Activated CD8-positive, alpha-beta memory T cell treated with anti-CD3 and anti-CD28 coated beads, Interleukin-2, amount 50 U/mL, for 1 hour (primary cell): ENCODE results near the gene ISG20.
"Not testable (repeated sequence)": the region's sequence is repeated elsewhere in the genome, so short reads cannot be mapped to it uniquely, and the experiment has no call there.

Experiments used
- DNase-seq: peaks from one replicate; pipeline ENCODE4 v3.0.0-alpha.2; 2020; ENCODE audit errors: extremely low read depth

Gene ISG20

DNA sequence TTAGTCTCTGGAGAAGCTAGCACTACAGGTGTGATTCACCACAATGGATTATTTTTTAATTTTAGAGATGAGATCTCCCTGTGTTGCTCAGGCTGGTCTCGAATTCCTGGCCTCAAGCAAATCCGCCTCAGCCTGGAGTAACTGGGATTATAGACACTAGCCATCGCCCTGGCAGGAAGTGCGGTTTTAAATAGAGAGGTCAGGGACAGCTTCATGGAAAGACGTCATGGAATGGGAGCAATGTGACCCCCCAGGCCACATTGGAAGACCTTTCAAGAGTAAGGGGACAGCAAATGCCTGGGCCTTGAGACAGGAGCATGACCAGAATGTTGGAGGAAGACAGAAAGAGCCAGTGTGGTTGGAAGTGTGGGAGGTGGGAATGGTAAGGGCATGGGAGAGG is 2.2 kb upstream of the ISG20 start:
- DNase-seq, result no peak

DNA sequence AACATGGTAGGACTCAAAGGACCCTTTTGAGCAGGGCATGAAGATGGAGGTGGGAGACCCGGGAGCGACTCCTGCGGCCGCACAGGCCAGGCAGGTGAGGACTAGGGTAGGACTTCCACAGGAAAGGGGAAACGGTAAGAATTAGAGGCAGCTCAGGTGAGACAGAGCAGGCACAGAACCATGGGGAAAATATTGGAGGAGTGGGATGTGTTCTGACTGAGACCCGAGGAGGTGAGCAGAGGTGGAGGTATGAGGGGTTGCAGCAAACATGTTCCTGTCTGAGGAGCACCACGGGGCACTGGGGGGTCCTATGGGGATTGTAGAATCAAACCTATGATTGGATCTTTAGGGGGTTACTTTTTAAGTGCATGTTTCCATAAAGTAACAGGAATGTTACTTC is 1.4 kb upstream of the ISG20 start:
- DNase-seq, result no peak

DNA sequence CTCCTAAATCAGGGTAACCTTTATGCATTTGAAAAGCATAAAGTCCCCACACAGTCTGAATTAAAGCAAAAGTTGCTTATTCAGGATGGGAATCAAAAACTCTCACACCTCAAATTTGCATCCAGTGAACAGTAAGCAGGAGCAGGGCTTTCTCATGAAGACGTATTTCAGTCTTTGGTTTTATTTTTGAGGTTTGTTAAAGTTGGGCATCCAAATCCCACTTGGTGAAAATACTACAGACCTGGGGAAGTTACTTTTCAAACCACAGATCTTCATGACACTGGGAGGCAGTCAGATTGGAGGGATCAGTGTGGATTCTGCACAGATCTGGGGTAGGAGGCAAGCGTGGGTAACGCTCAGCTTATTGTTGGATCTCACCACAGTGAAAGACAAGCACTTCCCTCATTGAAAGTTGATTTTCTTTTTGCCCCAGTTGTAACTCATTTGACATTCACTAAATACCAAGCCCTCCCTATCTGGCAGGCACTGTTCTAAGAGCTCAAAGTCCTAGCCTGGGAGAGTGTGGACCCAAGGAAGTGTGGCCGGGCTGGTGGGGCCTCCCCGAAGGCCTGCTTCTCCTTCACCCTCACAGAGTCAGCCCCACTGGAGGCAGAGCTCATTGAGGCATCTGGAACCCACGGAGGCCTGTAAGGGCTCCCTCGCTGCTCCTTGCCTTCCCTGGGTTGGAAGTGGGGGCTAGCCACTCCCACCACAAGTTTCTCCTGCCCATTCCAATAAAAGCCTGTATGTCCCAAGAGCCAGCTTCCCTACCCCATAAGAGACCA is 783 bp upstream of the ISG20 start:
- DNase-seq, result no peak

DNA sequence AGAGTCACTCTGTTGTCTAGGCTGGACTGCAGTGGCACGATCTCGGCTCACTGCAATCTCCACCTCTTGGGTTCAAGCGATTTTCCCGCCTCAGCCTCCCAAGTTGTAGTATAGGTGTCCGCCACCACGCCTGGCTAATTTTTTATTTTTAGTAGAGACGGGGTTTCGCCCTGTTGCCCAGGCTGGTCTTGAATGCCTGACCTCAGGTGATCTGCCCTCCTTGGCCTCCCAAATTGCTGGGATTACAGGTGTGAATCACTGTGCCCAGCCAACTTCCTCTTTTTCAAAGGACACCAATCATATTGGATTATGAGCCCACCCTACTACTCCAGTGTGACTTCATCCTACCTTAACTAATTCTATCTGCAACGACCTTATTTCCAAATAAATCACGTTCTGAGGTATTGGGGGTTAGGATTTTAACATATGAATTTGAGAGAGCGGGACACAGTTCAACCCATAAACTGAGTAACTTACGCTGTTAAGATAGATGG is 3.2 kb downstream of the ISG20 start:
- no peak for DNase-seq

DNA sequence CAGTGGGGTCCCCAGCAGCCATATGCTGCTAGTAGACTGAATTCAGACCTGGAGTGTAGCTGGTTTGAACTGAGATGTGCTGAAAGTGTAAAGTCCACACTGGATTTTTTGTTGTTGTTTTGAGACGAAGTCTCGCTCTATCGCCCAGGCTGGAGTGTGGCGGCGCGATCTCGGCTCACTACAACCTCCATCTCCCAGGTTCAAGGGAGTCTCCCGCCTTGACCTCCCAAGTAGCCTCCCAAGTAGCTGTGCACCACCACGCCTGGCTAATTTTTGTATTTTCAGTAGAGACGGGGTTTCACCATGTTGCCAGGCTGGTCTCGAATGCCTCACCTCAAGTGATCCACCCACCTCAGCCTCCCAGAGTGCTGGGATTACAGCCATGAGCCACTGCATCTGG is 3.7 kb downstream of the ISG20 start:
- not testable (repeated sequence) for DNase-seq

DNA sequence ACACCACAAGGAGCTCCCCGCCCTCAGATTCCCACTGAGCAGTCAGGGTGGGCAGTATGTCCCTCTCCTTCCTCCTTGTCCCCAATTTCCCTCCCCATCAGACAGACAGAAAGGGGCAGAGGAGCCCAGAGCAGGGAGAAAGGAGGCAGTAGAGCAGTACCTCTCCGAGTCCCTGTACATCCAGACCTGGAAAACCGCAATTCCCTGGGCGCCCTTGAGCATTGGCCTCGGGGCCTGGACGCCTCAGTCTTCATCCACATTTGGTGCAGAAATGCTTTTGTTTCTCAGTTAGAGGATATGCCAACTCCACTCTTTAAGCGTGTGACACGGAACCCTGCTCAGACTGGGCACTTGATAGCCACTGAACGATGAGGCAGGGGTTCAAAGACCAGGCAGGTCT is 5.9 kb downstream of the ISG20 start:
- DNase-seq, result no peak

DNA sequence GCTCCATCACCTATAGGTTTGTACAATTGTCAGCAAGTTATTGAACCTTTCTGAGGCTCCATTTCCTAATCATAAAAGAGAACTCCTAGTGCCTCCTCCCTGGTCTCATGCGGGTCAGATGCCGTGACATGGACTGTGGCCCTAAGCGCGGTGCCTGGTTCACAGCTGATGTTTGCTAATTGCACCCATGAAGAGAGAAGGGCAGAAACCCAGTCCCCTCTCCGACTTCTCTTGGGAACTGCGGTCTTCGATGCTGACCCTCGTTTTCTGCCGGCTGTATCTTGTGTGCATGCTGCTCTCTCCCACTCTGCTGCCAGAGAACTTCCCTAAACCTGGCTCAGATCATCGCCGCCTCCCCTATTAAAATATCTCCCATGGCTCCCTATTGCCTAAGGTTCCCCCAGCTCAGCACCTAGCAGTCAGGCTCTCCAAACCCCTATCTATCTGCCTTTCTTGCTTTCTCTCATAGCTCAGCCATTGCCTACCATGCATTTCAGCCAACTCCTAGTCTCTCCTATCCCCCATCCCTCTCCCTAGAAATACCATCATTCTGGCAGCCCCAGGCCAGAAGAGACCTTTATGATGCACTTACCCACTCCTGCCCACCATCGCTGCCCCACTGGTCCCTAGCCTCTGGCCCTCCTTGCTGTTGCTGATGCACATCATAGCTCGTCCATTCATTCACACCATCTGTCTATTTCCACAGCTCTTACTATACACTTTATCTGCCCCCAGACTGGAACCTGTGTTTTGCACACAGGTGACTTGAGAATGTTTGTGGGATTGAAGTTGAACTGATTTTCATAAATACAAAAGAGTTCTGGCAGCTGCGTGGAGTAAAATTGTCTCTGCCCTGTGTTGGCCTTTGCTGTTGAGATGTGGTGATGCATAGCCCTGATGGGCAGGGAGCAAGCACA is 6.6 kb downstream of the ISG20 start:
- no peak for DNase-seq

DNA sequence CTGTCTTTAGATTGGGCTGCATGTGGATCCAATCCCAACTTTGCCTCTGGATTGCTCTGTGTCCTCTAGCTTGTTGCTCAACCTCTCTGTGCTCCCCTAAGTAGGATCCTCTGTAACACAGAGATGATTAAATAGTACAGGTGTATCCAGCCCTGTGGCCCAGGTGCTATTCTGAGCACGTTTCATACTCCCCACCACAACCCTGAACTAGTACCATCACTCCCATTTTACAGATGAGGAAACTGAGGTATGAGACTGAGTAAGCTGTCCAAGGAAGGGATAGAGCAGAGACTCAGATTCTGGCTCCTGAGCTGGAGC is 7.2 kb downstream of the ISG20 start:
- DNase-seq, result no peak

DNA sequence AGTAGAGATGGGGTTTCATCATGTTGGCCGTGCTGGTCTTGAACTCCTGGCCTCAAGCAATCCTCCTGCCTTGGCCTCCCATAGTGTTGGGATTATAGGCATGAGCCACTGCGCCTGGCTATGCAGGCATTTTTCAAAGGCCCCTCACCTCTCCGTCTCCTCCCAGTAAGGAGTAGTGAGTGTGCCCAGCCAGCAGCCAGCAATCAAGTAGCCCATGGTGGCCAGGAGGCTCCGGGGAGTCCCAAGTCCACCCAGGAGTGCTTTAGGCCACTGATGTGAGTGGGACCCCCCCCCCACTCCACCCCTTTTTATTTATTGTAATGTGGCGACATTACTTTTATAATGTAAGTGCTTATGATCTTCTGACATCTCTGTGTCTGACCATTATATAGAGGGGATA is 8.1 kb downstream of the ISG20 start:
- DNase-seq, result no peak

DNA sequence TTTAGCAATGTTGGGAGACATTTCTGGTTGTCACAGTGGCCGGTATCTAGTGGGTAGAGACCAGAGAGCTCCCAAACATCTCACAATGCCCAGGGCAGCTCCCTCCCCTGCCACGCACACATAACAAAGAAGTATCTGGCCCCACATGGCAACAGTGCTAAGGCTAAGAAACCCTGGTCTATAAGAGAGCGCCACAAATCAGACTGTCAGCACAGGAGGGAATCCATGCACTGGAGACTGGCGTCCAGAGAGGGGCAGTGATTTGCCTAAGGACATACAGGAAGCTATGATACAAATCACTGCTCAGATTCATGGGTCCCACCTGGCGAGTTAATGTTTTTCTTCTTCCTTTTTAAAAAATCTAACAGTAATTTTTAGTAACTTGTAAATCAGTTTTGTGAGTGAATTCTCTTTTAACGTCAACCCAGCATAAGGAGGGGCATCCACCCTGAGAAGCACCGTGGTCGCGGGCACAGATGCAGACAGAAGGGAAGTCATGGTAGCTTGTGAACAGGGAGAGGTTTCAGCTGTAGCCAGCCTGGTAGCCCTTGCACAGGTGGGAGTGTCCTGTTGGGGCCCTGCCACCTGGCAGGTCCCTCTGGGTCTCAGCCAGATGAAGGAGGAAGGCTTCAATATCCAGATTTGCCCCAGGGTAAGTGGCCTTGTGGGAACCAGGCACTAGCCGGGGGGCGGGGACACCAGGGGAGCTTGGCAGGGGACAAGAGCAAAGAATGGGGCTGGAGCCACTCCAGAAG is 8.7 kb downstream of the ISG20 start:
- DNase-seq, result no peak

DNA sequence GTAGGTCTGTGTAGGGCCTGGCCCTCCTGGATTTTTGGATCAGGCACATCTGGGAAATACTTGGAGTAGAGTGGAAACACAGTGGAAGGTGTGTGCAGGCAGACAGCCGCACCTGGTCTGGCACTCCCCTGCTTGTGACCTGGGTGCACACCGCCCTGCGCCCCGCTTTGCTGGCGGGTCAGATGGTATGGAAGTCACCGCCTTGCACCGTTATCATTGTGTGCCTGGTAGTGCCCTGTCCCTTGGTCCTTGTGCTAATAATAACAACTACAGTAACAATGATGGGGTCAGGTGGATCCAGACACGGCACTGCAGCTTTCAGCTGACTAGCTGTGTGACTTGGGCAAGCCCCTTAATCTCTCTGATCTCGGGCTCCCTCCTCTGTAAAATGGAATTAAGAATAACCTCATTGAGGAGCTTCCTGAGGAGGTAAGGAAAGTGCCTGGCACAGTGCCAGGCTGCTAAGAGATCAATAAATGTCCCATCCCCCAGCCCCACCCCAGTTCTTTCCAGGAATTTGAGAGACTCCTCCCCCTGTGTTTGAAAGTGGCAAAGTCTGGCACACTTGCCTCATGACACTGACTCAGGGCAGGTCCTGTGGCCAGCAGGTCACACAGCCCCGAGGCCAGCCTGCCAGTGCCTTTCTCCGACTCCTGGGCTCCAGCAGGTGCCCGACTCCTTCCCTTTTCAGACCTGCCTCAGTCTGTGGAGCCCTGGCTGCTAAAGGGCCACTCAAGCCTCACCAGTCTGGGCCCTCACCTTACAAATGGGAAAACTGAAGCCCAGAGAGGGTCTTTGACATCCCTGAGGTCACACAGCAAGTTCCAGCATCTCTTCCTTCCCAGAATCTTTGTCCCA is 9.8 kb downstream of the ISG20 start:
- no peak for DNase-seq

DNA sequence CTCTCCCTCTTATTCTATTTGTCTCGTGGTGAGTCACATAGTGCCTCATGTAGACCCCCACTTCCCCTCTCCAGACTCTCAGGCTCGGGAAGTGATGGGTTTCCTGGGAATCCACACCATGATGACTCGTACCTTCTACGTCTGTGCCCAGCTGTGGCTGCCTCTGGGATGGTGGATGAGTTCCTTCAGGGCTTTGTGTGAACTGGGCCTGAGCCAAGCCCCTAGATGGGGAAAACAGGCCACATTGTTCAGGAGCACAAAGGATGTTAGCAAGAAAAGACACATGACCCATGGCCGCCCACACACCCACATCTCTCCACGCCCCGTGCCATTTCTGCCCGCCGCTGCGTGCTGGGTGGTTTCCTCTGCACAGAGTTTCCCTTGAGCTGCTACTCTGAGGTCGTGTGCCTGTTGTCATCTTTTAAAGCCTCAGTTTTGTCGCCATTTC is 10.5 kb downstream of the ISG20 start:
- DNase-seq, result no peak

DNA sequence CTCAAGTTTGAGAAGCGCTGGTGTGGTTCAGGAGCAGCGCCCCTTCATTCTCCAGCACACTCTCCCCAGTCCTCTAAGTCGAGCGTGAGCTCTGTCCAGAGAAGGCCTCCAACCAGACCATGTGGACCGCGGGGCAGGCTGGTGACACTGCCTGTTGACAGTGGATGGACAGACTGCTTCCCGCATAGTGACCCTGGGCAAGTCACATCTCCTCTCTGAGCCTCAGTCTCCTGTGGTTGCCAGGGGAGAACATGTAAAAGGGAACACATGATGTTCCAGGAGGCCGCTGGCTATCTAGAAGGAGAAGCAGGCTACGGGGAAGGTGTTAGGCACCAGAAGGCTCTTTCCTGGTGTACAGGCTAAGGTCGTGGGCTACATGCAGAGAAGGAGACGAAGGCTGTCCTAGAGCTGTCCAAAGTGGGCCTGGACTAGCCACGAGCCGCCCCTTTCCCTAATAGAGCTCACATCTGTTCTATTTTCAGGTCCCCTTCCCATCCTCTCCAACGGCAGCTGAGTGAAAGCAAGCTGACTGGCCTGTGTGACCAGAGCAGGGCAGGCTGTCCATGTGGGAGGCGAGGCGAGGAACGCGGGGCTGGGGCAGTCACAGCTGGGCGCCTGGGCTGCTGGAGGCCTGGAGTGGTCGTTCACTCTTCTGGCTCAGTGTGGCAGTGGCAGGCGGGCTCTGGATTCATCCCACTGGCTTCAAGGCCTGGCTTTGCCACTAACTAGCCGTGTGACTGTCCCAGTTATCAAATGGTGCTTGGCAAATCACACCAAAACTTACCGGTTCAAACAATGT is 11.1 kb downstream of the ISG20 start:
- no peak for DNase-seq

DNA sequence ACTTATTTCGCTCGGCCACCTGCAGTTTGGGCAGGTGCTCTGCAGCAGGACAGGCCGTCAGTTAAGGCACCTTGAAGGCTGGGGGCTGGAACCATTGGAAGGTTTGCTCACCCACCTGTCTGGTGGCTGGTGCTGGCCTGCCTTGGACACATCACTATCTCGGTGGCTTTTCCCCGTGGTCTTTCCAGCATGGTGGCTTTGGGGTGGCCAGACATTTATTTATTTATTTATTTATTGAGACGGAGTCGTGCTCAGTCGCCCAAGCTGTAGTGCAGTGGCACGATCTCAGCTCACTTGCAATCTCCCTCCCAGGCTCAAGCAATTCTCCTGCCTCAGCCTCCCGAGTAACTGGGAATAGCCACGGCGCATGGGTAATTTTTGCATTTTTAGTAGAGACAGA is 11.7 kb downstream of the ISG20 start:
- DNase-seq, result no peak

DNA sequence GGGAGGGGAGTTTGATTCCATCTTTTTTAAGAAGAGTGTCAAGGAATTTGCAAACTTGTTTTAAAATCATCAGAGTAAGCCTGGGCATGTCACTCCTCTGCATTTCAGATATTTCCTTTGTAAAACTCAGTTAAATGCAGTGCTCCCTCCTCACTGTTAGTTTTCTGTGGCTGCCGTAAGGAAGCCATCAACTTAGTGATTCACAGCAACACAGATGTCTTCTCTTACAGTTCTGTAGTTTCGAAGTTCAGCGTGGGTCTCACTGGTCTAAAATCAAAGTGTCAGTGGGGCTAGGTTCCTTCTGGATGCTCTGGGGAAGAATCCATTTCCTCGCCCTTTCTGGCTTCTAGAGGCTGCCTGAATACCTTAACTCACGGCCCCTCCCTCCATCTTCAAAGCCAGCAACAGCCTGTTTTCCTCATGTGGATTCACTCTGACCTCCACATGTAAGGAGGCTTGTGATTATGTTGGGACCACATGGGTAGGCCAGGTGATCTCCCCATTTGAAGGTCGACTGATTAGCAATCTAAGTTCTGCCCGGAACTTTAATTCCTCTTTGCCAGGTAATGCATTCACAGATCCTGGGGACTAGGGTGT is 12.4 kb downstream of the ISG20 start:
- no peak for DNase-seq

DNA sequence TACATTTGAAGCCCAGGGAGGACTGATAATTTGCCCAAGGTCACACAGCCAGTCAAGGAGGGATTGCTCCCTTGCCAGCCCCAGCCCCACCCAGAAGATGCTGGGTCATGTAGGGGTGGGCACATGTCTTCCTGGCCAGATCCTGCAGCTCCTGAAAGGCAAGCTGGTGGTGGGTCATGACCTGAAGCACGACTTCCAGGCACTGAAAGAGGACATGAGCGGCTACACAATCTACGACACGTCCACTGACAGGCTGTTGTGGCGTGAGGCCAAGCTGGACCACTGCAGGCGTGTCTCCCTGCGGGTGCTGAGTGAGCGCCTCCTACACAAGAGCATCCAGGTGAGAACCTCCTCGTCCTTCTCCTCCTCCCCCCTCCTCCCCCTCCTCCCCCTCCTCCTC is 13.2 kb downstream of the ISG20 start:
- no peak for DNase-seq

DNA sequence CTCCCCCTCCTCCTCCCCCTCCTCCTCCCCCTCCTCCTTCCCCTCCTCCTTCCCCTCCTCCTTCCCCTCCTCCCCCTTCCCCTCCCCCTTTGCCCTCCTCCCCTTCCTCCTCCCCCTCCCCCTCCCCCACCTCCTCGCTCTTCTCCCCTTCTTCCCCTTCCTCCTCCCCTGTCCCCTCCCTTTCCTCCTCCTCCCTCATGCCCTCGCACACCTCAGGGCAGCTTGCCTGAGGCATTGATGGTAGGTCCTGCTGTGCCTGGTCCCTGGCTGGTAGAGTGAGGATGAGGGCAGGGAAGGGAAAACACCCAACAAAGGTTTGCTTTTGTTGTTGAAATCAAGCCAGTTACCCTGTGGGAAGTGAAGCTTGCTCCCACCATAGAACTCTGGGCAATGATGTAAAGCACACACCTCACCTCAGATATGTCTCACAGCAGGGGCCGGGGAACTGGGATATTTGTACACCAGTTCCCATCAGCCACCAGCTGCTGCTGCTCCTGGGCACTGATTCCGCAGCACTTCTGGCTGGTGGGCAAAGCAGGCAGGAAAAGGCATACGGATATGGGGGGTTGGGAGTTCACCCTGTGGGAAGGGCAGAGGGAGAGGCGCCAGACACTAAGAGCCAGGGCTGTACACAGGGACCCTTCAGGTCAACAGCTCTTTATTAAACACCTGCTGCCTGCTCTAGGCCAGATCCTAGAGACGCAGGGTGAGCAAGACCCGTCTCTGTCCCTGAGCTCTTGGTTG is 13.8 kb downstream of the ISG20 start:
- no peak for DNase-seq

DNA sequence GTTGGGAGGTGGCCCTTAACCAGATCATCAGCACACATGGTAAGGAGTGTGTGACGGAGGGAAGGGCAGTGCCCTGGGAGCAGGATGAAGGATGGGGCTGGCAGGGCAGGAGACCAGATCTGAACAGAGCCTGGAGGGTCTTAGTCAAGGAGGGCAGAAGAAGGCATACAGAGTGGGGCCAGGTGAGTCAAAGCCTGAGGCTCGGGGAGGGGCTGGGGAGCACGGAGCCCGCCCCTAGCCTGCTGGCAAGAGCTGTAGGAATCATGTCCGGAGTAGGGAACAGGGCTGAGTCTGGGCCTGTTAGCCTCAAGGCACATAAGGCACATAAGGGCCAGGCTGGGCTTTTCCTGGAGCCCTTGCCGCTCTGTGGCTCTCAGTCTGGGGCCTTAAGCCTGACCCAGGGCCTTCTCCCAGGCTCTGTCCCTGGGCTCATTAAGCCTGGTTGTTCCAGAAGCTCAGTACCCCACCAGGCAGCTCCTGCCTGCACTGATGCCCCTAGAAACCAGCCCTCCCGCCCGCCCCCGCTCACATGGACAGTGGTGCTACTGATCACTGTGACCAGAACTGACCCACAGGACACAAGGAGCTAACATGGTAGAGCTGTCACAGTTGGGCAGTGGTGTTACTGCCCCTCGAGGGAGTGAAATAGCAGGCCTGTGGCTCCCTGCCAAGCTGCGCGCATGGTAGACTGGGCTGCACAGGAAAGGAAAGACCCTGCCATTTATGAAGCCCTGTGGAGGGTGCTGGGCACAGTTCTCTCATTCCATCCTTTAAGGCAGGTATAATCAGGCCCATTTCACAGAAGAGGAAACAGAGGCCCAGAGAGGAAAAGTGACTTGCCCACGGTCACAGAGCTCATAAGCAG is 14.6 kb downstream of the ISG20 start:
- no peak for DNase-seq
